Activated CD8-positive, alpha-beta memory T cell treated with anti-CD3 and anti-CD28 coated beads for 48 hours (primary cell): ENCODE measurements around the gene IL13RA2.

Source experiments
- DNase-seq, 3 experiments: peaks; one replicate each; pipeline ENCODE4 v3.0.0-alpha.2; 2020; ENCODE audit warnings: low read depth in 2 of 3, low spot score in 2 of 3

Gene IL13RA2

GRCh38 chrX:115017455-115017854 lies at the start of gene IL13RA2:
Gene IL13RA2, minus strand, starts transcription at chrX:115017616. Its CDS starts 347 bp downstream, at chrX:115017269.
- no peak for DNase-seq

DNA sequence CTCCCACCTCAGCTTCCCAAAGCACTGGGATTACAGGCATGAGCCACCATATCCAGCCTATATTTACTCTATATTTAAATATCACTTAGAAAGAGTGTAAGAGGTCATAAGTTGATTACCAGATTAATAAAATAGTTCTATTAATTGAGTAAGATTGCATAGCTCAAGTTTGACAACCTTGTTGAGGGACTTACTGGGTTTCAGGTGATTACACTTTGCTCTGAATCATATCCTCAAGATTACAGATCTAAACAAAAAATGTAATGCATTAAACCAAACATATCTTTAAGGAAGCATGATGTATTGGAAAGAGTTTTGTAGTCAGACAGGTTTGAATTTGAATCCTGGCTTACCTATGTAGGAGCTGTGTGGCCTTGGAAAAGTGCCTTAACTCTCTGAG lies 47.9 kb upstream of the IL13RA2 start:
- no peak for DNase-seq

GRCh38 chrX:115060013-115060412 lies 42.6 kb upstream of the IL13RA2 start:
- DNase-seq: no peak

- DNase-seq: no peak
These were observed 40.9 kb upstream of the IL13RA2 start for GRCh38 chrX:115058276-115058675.

GRCh38 chrX:115054876-115055275 lies 37.5 kb upstream of the IL13RA2 start:
- DNase-seq: no peak

GRCh38 chrX:115053223-115053622 lies 35.8 kb upstream of the IL13RA2 start:
- DNase-seq: no peak

GRCh38 chrX:115047715-115048114 lies 30.3 kb upstream of the IL13RA2 start:
- DNase-seq: no peak

- DNase-seq: no peak
These were observed 29.8 kb upstream of the IL13RA2 start for GRCh38 chrX:115047181-115047580.

DNA sequence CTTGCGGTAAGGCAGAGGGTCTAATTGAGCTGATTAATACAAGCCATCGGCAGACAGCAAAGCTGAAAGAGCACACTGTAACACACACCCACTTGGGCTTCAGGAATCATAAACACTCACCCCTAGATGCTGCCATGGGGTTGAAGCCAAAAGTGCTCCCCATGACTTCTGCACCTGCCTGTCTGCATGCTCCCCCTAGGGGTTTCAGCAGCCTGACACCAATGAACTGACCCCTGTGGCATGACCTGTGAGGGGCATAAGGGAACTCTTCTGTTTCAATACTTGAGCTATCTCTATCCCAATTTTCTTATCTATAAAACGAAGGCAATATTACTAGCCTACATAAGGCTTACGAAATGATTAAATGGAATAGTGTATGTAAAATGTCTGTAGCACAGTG lies 23.0 kb upstream of the IL13RA2 start:
- DNase-seq: no peak

DNA sequence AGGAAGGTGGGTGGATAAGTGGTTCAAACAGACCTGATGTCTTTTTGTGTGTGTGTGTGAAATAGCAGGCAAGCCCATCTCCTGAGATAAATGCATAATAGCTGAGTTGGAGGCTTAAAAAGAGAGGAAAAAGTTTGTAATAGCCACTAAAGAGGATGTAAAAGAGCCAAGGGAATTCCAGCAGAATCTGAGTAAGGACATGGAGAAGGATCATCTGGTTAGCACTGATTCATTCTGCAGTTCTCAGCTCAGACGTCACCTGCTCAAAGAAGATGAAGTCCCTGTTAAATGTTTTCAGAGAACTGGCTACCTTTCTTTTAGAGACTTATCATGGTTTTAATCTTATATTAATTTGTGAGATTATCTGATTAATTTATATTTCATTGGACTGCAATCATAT lies 21.0 kb upstream of the IL13RA2 start:
- no peak for DNase-seq

DNA sequence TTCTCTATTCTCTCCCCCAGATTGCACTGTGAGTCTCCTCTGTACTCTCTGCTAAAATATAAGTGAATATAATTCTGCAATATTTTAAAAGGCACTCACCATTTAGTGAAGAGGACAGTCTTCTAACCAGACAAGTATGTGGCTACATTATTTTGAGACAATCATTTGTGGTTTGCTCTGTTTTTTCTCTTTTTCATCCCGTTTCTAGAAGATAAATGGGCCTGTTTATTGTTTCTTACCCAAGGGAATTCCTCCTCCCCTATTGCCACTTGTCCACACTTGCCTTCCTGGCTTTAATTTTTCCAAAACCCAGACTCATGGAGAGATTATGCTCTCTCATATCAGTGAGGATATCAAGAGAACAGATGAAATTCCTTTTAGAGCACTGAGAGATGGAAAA lies 18.6 kb upstream of the IL13RA2 start:
- DNase-seq: no peak

- no peak for DNase-seq
These were observed 14.6 kb upstream of the IL13RA2 start for GRCh38 chrX:115031989-115032388.

- DNase-seq: no peak
These were observed 13.2 kb upstream of the IL13RA2 start for GRCh38 chrX:115030625-115031024.

GRCh38 chrX:115029869-115030570 lies 12.6 kb upstream of the IL13RA2 start:
- no peak for DNase-seq

- no peak for DNase-seq
These were observed 12.0 kb upstream of the IL13RA2 start for GRCh38 chrX:115029440-115029839.

DNA sequence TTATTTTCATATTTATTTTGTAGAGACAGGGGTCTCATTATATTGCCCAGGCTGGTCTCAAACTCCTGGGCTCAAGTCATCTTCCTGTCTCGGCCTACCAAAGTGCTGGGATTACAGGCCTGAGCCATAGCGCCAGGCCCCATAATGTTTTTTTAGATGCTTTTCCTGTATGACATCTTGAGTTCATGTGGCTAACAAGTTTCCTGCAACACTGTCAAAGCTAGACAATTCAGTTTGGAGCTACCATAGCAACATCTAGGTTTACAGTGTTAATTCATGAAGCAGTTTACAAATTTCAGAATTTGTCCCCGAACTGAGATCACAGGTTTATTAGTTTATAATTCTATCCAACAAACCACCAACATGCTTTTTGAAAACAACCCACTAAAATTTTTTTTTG lies 6.4 kb upstream of the IL13RA2 start:
- no peak for DNase-seq

DNA sequence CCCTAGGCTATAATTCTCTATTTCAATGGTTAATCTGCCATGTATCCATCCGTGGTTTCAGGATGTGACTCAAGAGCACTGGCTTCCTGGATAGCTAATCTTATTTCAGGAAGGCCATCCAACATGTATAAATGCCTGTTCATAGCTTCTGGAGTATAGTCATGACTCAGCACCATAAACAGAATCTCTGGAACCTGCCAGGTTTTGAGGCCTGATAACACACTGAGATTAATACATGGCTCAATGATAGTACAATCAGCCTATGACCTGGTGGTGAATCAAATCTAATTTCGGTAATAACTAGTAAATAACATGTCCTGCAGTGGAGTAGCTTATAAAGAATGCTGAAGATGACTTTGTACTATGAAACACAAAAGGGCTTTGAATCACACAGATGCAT lies 5.7 kb upstream of the IL13RA2 start:
- DNase-seq: no peak

DNA sequence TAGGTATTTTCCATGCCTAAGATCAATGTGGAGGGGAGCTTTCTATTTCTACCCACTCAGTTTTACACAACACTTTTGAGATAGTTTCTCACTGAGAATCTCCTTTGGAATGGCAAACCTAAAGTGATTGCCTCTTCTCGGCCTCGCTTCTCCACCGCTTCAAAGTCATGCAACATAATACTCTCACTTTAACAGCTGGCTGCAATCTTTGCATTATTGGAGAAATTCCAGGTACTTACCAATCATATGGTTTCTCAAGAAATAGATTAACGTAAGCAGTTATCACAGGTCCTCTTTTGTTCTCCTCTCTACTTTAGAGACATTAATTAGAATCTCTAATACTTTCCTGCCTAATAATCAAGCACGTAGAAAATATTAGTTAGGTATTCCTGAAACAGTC lies 3.7 kb upstream of the IL13RA2 start:
- DNase-seq: no peak

- DNase-seq: no peak
These were observed 1.5 kb upstream of the IL13RA2 start for GRCh38 chrX:115018944-115019343.

- no peak for DNase-seq
These were observed 728 bp upstream of the IL13RA2 start for GRCh38 chrX:115018040-115018647.

DNA sequence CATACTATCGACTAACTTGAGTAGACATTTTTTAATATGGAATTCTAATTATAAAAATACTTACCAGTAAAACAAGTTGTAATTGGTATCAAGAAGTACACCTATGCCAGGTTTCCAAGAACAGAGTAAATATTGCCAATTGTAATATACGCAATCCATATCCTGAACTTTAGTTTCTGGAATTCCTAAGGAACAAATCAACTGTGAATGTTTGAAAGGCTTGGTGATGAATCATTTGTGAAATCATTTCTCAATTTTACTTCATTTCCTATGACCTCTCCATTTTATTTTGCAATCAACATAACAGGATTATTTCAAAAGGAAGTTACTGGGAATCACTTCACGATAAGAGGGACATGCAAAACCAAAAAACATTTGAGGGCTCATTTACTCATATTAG lies 3.7 kb downstream of the IL13RA2 start:
- DNase-seq: no peak

DNA sequence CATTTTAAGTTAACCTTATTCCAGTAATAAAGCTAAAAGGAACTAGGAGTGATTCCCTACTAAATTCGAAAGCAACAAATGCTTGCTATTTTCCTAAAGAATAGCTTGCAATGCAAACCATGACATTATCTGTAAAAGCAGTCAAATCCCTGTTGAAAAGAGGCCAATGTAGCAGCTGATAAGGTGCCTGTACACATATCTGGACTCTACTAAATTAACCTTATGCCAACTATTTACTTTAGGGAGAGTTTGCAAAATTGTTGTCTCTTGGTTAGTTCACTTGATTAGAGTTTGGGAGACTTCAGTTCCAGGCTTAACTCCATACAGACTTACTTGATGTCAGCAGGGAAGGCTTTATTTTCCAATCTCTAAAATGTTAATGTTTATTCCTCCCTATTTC lies 6.0 kb downstream of the IL13RA2 start:
- DNase-seq: no peak

DNA sequence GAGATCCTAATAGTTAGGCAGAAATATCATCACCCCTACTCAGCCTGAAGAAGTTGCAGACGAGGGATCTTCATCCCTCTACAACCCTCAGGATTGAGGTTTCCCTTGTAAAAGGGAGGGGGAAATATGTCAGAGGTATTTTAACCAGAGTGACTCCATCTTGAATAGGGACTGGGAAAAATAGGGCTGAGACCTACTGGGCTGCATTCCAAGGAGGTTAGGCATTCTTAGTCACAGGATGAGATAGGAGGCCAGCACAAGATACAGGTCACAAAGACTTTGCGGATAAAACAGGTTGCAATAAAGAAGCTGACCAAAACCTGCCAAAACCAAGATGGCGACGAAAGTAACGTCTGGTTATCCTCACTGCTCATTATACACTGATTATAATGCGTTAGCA lies 17.5 kb downstream of the IL13RA2 start:
- DNase-seq: no peak
